GM12874 (cell line): ENCODE results near the gene KCNQ1.

Experiments
- TF ChIP-seq, protein P1 (sequence below): IDR thresholded peaks from 2 replicates; pipeline ENCODE4 v1.5.1; 2011; ENCODE audit warnings: low read depth, mild to moderate bottlenecking, control low read depth, low read length, moderate library complexity; ENCODE audit not compliant: insufficient read depth

Gene KCNQ1

DNA sequence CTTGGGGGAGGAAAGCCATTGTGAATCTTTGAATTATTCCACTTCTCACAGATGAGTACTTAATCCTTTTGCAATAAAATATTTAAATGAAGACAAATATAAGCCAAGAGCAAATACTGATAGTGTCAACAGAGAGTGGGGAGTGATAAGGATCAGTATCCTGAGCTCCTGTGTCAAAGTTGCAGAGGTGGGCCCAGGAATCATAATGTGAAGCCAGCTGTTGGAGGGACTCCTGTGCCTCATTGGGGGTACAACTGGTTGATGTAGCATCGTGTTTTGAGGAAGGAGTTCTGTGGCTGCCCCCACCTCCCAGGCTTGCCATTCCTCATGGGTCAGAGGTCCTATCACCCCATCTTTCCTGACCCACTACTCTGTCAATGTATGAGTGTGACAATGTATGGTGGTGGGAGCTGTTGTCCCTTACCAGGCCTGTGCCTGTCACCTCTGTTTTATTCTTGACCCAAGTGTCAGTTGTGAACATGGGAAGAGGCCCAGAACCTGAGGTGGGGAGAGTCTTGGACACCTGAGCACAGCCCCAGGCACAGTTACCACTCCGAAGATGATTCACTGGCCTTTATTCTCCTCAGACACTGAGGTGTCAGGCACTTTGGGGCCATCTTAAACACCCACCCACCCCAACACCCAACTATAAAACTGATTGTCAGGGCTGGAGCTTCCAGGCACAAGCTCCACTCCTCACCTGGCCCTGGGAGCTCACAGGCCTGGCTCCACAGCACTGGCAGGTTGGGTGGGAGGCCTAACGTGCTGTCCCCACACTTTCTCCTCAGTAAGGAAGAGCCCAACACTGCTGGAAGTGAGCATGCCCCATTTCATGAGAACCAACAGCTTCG is 216.6 kb downstream of the KCNQ1 start:
- TF ChIP-seq, protein P1, sequence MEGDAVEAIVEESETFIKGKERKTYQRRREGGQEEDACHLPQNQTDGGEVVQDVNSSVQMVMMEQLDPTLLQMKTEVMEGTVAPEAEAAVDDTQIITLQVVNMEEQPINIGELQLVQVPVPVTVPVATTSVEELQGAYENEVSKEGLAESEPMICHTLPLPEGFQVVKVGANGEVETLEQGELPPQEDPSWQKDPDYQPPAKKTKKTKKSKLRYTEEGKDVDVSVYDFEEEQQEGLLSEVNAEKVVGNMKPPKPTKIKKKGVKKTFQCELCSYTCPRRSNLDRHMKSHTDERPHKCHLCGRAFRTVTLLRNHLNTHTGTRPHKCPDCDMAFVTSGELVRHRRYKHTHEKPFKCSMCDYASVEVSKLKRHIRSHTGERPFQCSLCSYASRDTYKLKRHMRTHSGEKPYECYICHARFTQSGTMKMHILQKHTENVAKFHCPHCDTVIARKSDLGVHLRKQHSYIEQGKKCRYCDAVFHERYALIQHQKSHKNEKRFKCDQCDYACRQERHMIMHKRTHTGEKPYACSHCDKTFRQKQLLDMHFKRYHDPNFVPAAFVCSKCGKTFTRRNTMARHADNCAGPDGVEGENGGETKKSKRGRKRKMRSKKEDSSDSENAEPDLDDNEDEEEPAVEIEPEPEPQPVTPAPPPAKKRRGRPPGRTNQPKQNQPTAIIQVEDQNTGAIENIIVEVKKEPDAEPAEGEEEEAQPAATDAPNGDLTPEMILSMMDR, result no peak

- TF ChIP-seq, protein P1, result no peak
Measured at GRCh38 chr11:2662024-2662312, 217.2 kb downstream of the KCNQ1 start.

- TF ChIP-seq, protein P1, result no peak
Measured at GRCh38 chr11:2662430-2663299, 217.9 kb downstream of the KCNQ1 start.

- TF ChIP-seq, protein P1, result no peak
Measured at GRCh38 chr11:2663506-2663905, 218.7 kb downstream of the KCNQ1 start.

GRCh38 chr11:2663915-2664314 is 219.1 kb downstream of the KCNQ1 start:
- TF ChIP-seq, protein P1, result no peak

GRCh38 chr11:2664376-2664775 is 219.6 kb downstream of the KCNQ1 start:
- TF ChIP-seq, protein P1, result no peak

- TF ChIP-seq, protein P1, result no peak
Measured at GRCh38 chr11:2664791-2665525, 220.2 kb downstream of the KCNQ1 start.
